ENCODE data around the gene DAGLA.

The DAGLA gene

DNA sequence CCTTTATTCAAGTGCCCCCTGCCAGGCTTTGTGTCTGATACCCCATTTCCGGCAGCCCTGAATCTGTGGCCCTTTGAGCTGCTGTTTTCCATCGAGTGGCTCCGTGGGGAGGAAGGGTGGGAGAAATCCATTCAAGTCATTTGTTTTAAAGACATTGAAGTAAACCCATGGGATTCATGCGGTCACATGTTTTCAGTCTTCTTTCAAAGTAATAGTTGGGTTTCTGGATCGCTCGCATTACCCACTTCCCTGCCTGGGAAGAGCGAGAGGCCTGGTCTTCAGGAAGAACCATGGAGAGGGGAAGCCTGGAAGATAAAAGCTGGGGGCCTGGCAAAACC, 14.4 kb downstream of the DAGLA start:
- ChIA-PET POLR2A (interaction anchor here (1.1 kb wide), 1 partner anchor 266 kb away, joined by 3 read pairs; no protein-coding TSS in a partner anchor), CTCF (no interaction called here)
- TF ChIP-seq SUZ12 (IDR thresholded peaks at IDR 0.05) (no peak), FOXM1 (IDR thresholded peaks at IDR 0.05; ENCODE audit: borderline replicate concordance) (no peak)
- no peak for DNase-seq (ENCODE audit: extremely low spot score)

DNA sequence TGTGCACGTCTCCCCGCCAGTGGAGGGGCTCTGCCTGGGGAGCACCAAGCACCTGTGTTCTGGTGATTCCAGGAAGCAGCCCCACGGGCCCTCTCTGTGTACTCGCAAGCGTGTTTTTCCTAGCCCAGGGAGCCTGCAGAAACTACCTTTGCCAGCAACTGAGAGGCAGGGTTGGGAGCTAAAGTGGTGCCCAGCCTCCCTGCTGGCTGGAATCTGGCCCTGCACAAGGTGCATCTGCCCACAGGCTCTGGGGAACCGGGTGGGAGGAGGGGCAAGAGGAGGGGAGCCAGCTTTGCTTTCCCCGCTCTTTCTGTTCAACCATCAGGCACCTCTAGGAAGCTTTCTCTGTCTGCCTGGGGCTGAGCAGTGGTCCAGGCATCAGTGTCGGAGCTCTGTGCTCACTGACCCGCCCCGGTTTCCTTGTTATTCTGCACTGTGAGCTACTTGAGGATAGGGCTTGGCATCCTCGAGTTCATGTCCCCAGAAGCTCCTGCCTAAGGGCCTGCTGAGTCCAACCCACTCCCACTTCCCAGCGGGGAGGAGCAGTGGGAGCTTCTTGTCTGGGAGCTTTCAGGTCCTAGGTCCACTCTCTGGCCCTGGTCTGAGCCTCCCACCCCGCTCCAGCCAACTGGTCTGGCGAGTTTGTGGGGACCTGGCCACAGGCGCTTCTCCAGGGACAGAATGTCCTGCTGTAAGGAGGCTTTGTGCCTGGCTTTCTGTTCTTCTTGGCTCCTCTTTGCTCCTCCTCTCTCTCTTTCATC, 14.9 kb downstream of the DAGLA start:
- POLR2A ChIA-PET, result interaction anchor here (1.1 kb wide), 1 partner anchor 266 kb away, joined by 3 read pairs; no protein-coding TSS in a partner anchor
- CTCF ChIA-PET, result no interaction called here
- no peak for DNase-seq (ENCODE audit: extremely low spot score)
- TF ChIP-seq ZNF384 (IDR thresholded peaks at IDR 0.05), result no peak
- no peak for TF ChIP-seq BHLHE40 (IDR thresholded peaks at IDR 0.05; ENCODE audit: borderline replicate concordance)
- no peak for TF ChIP-seq TARDBP (IDR thresholded peaks at IDR 0.05)
- no peak for TF ChIP-seq SUZ12 (IDR thresholded peaks at IDR 0.05)
- no peak for TF ChIP-seq SP1 (IDR thresholded peaks at IDR 0.05)
- TF ChIP-seq ELF4 (IDR thresholded peaks at IDR 0.05), result no peak
- no peak for TF ChIP-seq L3MBTL2 (conservative IDR thresholded peaks at IDR 0.05)
- no peak for TF ChIP-seq CTBP1 (IDR thresholded peaks at IDR 0.05; ENCODE audit: borderline replicate concordance)

- ChIA-PET POLR2A (no interaction called here), CTCF (no interaction called here)
- TF ChIP-seq CTBP1 (IDR thresholded peaks at IDR 0.05; ENCODE audit: borderline replicate concordance) (no peak), ELF4 (IDR thresholded peaks at IDR 0.05) (no peak), SP1 (IDR thresholded peaks at IDR 0.05) (no peak)
- no peak for DNase-seq (ENCODE audit: extremely low spot score)
Observed at GRCh38 chr11:61695917-61696316, 15.7 kb downstream of the DAGLA start.

DNA sequence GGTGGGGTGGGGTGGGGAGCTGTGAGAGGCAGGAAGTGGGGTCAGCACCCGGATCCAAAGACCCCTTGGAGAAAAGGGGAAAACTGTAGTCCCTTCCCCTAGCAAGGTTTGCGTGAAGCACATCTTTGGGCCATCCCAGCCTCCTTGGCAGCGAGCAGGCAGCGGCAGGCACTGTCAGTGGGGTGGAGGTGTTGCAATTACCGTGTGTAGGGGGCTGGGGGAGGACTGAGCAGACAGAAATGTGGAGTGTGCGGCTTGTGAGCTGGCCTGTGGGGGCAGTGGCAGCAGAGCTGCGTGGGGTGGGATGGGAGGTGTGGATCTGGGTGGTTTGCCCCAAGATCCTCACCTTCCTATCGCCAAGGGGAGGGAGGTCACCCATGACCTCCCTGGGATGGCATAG, 16.4 kb downstream of the DAGLA start:
- ChIA-PET POLR2A (no interaction called here), CTCF (no interaction called here)
- no peak for TF ChIP-seq HDGF (IDR thresholded peaks at IDR 0.05; ENCODE audit: borderline replicate concordance)
- no peak for TF ChIP-seq SP1 (IDR thresholded peaks at IDR 0.05)
- TF ChIP-seq ARNT (IDR thresholded peaks at IDR 0.05), result no peak
- no peak for DNase-seq (ENCODE audit: extremely low spot score)

DNA sequence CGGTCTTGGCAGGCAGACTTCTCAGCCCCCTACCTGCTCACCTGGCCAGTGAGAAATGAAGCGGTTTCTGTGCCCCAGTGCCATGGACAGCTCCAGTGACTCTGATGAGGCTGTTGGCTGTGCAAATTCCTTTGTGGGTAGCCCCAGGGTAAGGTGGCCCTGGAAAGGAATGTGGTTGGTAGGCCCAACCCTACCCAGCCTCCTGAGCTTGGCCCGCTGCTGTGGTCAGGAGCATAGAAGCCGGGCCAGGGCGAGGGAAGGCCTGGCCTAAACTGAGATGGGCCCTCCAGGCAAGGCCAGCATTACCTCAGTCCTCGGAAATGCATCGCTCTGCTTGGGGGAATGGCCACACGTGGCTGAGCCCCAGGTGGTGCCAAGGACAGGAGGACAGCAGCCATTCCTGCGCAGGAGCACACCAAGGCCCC, 16.9 kb downstream of the DAGLA start:
- CTCF ChIA-PET, result no interaction called here
- TF ChIP-seq LEF1 (IDR thresholded peaks at IDR 0.05; ENCODE audit: borderline replicate concordance) (no peak), ZNF384 (IDR thresholded peaks at IDR 0.05) (no peak), SUZ12 (IDR thresholded peaks at IDR 0.05) (no peak)
- POLR2A ChIA-PET, result no interaction called here

GRCh38 chr11:61697764-61698163, 17.6 kb downstream of the DAGLA start:
- DNase-seq (ENCODE audit: extremely low spot score), result no peak
- POLR2A ChIA-PET, result interaction anchor here (0.6 kb wide), 1 partner anchor 17 kb away, joined by 3 read pairs; no protein-coding TSS in a partner anchor
- TF ChIP-seq, protein P1, sequence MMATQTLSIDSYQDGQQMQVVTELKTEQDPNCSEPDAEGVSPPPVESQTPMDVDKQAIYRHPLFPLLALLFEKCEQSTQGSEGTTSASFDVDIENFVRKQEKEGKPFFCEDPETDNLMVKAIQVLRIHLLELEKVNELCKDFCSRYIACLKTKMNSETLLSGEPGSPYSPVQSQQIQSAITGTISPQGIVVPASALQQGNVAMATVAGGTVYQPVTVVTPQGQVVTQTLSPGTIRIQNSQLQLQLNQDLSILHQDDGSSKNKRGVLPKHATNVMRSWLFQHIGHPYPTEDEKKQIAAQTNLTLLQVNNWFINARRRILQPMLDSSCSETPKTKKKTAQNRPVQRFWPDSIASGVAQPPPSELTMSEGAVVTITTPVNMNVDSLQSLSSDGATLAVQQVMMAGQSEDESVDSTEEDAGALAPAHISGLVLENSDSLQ (IDR thresholded peaks at IDR 0.05), result no peak
- TF ChIP-seq FOXM1 (IDR thresholded peaks at IDR 0.05; ENCODE audit: borderline replicate concordance) (no peak), HDGF (IDR thresholded peaks at IDR 0.05; ENCODE audit: borderline replicate concordance) (no peak), ZNF384 (IDR thresholded peaks at IDR 0.05) (no peak), LEF1 (IDR thresholded peaks at IDR 0.05; ENCODE audit: borderline replicate concordance) (no peak), CTBP1 (IDR thresholded peaks at IDR 0.05; ENCODE audit: borderline replicate concordance) (no peak), NFRKB (IDR thresholded peaks at IDR 0.05) (no peak), TARDBP (IDR thresholded peaks at IDR 0.05) (no peak), SP1 (IDR thresholded peaks at IDR 0.05) (no peak), SUZ12 (IDR thresholded peaks at IDR 0.05) (no peak), FOXK2 (IDR thresholded peaks at IDR 0.05) (no peak), ELF4 (IDR thresholded peaks at IDR 0.05) (no peak), BHLHE40 (IDR thresholded peaks at IDR 0.05; ENCODE audit: borderline replicate concordance) (no peak), ARNT (IDR thresholded peaks at IDR 0.05) (no peak), L3MBTL2 (conservative IDR thresholded peaks at IDR 0.05) (no peak), FOXA1 (IDR thresholded peaks at IDR 0.05) (no peak)
- CTCF ChIA-PET, result interaction anchor here (1.0 kb wide), 1 partner anchor 26 kb away, joined by 3 read pairs; no protein-coding TSS in a partner anchor

More for the DNA sequence above, 16.9 kb downstream of the DAGLA start:
- no peak for DNase-seq (ENCODE audit: extremely low spot score)

- ChIA-PET POLR2A (interaction anchor here (0.6 to 1.6 kb wide), 2 partner anchors 17 to 20 kb away, joined by 3 to 5 read pairs; no protein-coding TSS in a partner anchor), CTCF (interaction anchor here (1.0 kb wide), 2 partner anchors 9 to 27 kb away, joined by 3 read pairs; no protein-coding TSS in a partner anchor)
- TF ChIP-seq SUZ12 (IDR thresholded peaks at IDR 0.05) (no peak), FOXA1 (IDR thresholded peaks at IDR 0.05) (no peak)
- DNase-seq (ENCODE audit: extremely low spot score), result no peak
Observed at GRCh38 chr11:61698173-61698948, 18.2 kb downstream of the DAGLA start.

DNA sequence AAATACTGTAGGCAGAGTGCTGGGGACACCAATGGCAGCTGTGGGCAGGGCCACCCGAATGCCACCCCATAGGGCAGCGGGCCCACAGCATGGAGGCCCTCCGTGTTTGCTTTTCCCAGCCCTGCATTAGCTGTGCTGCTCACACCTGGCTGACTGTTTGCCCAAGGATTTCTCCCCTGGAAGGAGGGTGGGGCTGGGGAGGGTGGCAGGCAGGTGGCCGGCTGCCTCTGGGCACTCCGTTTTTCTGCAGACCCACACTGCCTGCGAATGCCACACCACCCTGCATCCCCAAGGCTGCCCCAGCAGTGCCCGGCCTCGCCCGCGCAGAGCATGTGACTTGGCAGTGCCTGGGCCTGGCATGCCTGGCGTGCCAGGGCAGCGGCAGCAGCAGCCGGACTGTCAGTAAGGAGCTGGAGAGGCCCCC, 19.6 kb downstream of the DAGLA start:
- CTCF ChIA-PET, result interaction anchor here (0.9 kb wide), 1 partner anchor 265 kb away, joined by 3 read pairs; no protein-coding TSS in a partner anchor
- no peak for TF ChIP-seq BHLHE40 (IDR thresholded peaks at IDR 0.05; ENCODE audit: borderline replicate concordance)
- no peak for TF ChIP-seq ZNF384 (IDR thresholded peaks at IDR 0.05)
- no peak for TF ChIP-seq CTBP1 (IDR thresholded peaks at IDR 0.05; ENCODE audit: borderline replicate concordance)
- TF ChIP-seq, protein P1 (IDR thresholded peaks at IDR 0.05), result no peak
- TF ChIP-seq FOXA1 (IDR thresholded peaks at IDR 0.05), result no peak
- TF ChIP-seq SUZ12 (IDR thresholded peaks at IDR 0.05), result no peak
- DNase-seq (ENCODE audit: extremely low spot score), result no peak
- POLR2A ChIA-PET, result interaction anchor here (1.6 kb wide), 1 partner anchor 18 kb away, joined by 5 read pairs; no protein-coding TSS in a partner anchor
